Keratinocyte (primary cell): ENCODE measurements around the gene CHL1.

Experiments
- CTCF ChIP-seq, 3 experiments: IDR thresholded peaks in 1 of 3; conservative IDR thresholded peaks in 1 of 3; optimal IDR thresholded peaks in 1 of 3; 2 replicates in 2 of 3; 3 replicates in 1 of 3; pipeline versions ENCODE3 to v1.5.1; 2011; ENCODE audit warnings: low read length in 3 of 3, mild to moderate bottlenecking in 3 of 3, moderate library complexity in 2 of 3, control low read depth in 1 of 3, inconsistent platforms in 1 of 3; ENCODE audit not compliant: insufficient read depth in 2 of 3; ENCODE audit errors: extremely low read depth in 1 of 3
- EZH2 ChIP-seq: IDR thresholded peaks from one replicate; pipeline ENCODE4 v1.6.1; 2012; ENCODE audit warnings: inconsistent platforms, mild to moderate bottlenecking, low read length, moderate library complexity

GRCh38 chr3:212432-212831 is 15.9 kb downstream of the CHL1 start:
- TF ChIP-seq CTCF (optimal IDR thresholded peaks at IDR 0.05 in 1 of 3, IDR thresholded peaks at IDR 0.05 in 1 of 3, conservative IDR thresholded peaks at IDR 0.05 in 1 of 3; ENCODE audit: extremely low read depth in 1 of 3, insufficient read depth in 2 of 3, low read length in 3 of 3) (no peak), EZH2 (no peak)
